ENCODE measurements around the gene REG3A. TPM values are rescaled to one million over a fixed set of nuclear protein-coding genes. Genes with fewer than 3 reads are reported as not detected.

REG3A gene
- polyA plus RNA-seq, 3 donors: not detected

DNA sequence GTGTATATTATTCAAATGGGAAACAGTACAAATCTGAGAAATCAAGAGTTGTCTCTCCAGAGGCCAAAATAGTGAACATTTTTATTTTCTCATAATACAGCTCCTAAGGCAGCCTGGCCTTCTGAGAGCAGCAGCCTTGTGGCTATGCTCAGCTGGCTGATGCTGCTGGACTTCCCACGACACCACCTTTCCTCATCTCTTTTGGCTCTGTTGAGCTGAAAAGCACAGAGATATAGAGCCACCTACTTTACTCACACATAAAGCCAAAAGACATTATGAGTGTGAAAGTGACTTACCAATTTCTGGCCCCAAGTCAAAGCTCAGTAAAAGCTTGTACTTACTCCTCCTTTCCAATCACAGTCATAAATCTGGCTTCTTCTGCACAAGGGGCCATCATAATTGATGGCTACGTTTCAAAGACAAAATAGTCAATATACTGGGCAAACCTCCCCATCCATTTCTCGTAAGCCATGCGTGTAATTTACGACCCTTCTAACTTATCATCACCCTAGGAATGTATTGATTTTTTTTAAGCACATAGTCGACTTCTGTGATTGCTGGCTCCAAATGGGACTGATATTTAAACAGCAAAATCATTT, 18.6 kb upstream of the REG3A start:
- no peak overlapping the region for H3K27ac Mint-ChIP-seq
- H4K20me1 ChIP-seq (ENCODE audit: insufficient read depth, low read length): no peaks in the 10 kb centered on the region
- H3K4me1 Mint-ChIP-seq: no peaks in the 10 kb centered on the region
- H3K27me3 ChIP-seq (ENCODE audit: control insufficient read depth in 2 of 2, insufficient read depth in 2 of 2, low read length in 2 of 2): no peaks in the 10 kb centered on the region
- peaks cover 3 to 6% of the 10 kb centered on the region in 2 donors for H3K9me3 ChIP-seq (replicated peaks in 1 of 2; ENCODE audit: control insufficient read depth in 1 of 2, insufficient read depth in 1 of 2, low read length in 2 of 2)
- no peak for DNase-seq
- H3K9ac ChIP-seq (ENCODE audit: insufficient read depth, low read length, poor library complexity, severe bottlenecking): no peak overlapping the region
- no peak overlapping the region for H3K4me2 ChIP-seq (replicated peaks; ENCODE audit: extremely low read depth, low read length, poor library complexity, severe bottlenecking)
- H3K27me3 Mint-ChIP-seq (ENCODE audit: low read depth in 3 of 3): no peaks in the 10 kb centered on the region
- WGBS (ENCODE audit: insufficient coverage): 35% methylated on average over 2 of the region's 6 CpGs
- H3K9me3 Mint-ChIP-seq: peaks cover 0 to 14% (median 6%) of the 10 kb centered on the region in 7 donors
- no peak overlapping the region for H3K4me3 Mint-ChIP-seq
- H3K4me1 ChIP-seq (ENCODE audit: control insufficient read depth in 1 of 2, insufficient read depth in 2 of 2, low read length in 2 of 2): no peaks in the 10 kb centered on the region
- no peaks in the 10 kb centered on the region for H3K36me3 Mint-ChIP-seq
- no peak for TF ChIP-seq CTCF (IDR thresholded peaks at IDR 0.05)
- H3K79me2 ChIP-seq (ENCODE audit: insufficient read depth, low read length): no peaks in the 10 kb centered on the region
- no peaks in the 10 kb centered on the region for H3K36me3 ChIP-seq (replicated peaks in 1 of 2; ENCODE audit: control insufficient read depth in 1 of 2, insufficient read depth in 2 of 2, low read length in 2 of 2)
- no peak overlapping the region for H3K27ac ChIP-seq (ENCODE audit: low read depth in 1 of 2, low read length in 2 of 2)
- no peak overlapping the region for H2AFZ ChIP-seq (ENCODE audit: insufficient read depth, low read depth, low read length, poor library complexity, severe bottlenecking)
- no peak overlapping the region for H3K4me3 ChIP-seq (replicated peaks in 1 of 3; ENCODE audit: low read depth in 2 of 3, low read length in 3 of 3)
- intact Hi-C loops (cut with micrococcal nuclease): no loop called here

DNA sequence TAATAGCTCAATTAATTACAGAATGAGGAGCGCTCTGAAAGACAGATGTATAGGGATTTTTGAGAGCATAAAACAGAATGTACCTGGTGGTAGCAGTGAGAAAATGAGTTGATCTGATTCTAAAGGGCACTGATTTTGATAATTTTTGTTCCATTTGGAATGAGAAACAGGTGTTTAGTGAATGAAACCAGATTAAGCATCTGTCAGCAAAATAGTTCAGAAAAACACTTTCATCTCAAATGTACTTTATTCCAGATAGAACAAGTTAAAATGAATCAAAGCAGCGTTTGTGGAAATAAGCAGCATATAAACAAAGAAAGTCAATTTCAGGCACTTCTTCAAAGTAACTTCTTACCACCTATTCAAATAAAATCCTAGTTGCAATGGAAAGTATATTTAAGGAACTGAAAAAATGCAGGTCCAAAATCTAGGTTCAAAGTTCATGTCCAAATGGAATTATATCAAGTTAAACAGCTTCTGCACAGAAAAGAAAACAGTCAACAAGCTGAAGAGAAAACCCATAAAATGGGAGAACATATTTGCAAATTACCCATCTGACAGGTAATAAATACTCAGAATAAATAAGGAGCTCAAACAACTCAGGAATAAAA, 11.9 kb upstream of the REG3A start:
- Histone ChIP-seq H3K4me2 (replicated peaks; ENCODE audit: extremely low read depth, low read length, poor library complexity, severe bottlenecking) (no peak overlapping the region), H3K4me3 (replicated peaks in 1 of 3; ENCODE audit: low read depth in 2 of 3, low read length in 3 of 3) (no peak overlapping the region), H3K27ac (ENCODE audit: low read depth in 1 of 2, low read length in 2 of 2) (no peak overlapping the region), H3K4me1 (ENCODE audit: control insufficient read depth in 1 of 2, insufficient read depth in 2 of 2, low read length in 2 of 2) (no peaks in the 10 kb centered on the region), H2AFZ (ENCODE audit: insufficient read depth, low read depth, low read length, poor library complexity, severe bottlenecking) (no peak overlapping the region), H4K20me1 (ENCODE audit: insufficient read depth, low read length) (no peaks in the 10 kb centered on the region), H3K9me3 (replicated peaks in 1 of 2; ENCODE audit: control insufficient read depth in 1 of 2, insufficient read depth in 1 of 2, low read length in 2 of 2) (peaks cover 7 to 14% of the 10 kb centered on the region in 2 donors), H3K9ac (ENCODE audit: insufficient read depth, low read length, poor library complexity, severe bottlenecking) (no peak overlapping the region), H3K79me2 (ENCODE audit: insufficient read depth, low read length) (no peaks in the 10 kb centered on the region), H3K27me3 (ENCODE audit: control insufficient read depth in 2 of 2, insufficient read depth in 2 of 2, low read length in 2 of 2) (no peaks in the 10 kb centered on the region), H3K36me3 (replicated peaks in 1 of 2; ENCODE audit: control insufficient read depth in 1 of 2, insufficient read depth in 2 of 2, low read length in 2 of 2) (no peaks in the 10 kb centered on the region)
- no peaks in the 10 kb centered on the region for H3K27me3 Mint-ChIP-seq (ENCODE audit: low read depth in 3 of 3)
- peaks cover 4 to 19% (median 8%) of the 10 kb centered on the region in 7 donors for H3K9me3 Mint-ChIP-seq
- TF ChIP-seq CTCF (IDR thresholded peaks at IDR 0.05): no peak
- no peaks in the 10 kb centered on the region for H3K4me1 Mint-ChIP-seq
- no peak for DNase-seq
- no CpG with 5 or more reads among the region's 2 CpGs for WGBS (ENCODE audit: insufficient coverage)
- H3K36me3 Mint-ChIP-seq: no peaks in the 10 kb centered on the region
- no peak overlapping the region for H3K4me3 Mint-ChIP-seq
- no peak overlapping the region for H3K27ac Mint-ChIP-seq
- intact Hi-C loops (cut with micrococcal nuclease): no loop called here

All from CD14-positive monocyte (primary cell).